K562 (cell line): ENCODE data around the gene CEP135. TPM values are rescaled to one million over a fixed set of nuclear protein-coding genes. Genes with fewer than 3 reads are reported as not detected.
A peak's percentile ranks its signal among the peaks of the same experiment; 100 is the strongest.

Source experiments
- ATAC-seq: fragments of 200-7000 bp; cut with Tn5 transposase; 3 replicates; pipeline ENCODE4 v1.9.1; 2020; ENCODE audit warnings: moderate library complexity
- BruUV-seq: library from RNA; stranded (reverse); fragments of 400-500 nt; replicated peaks from 2 replicates; lab custom pipeline; 2021; lab: Mats Ljungman, UMichigan
- CTCF ChIA-PET: fragments of 300-600 bp; formaldehyde crosslinking; extraction: SDS; loops from one replicate; lab custom pipeline; 2021; ENCODE audit warnings: low intra/inter-chr PET ratio; lab: Yijun Ruan, JAX
- POLR2A ChIA-PET: fragments of 300-600, 350-650 bp; sonication (Branson Sonifier 250); formaldehyde crosslinking; extraction: SDS; loops from one replicate; lab custom pipeline; 2021; ENCODE audit warnings: antibody characterized with exemption, inconsistent platforms; lab: Yijun Ruan, JAX
- DNase-seq, 4 experiments: peaks; one replicate each; pipeline versions ENCODE4 v3.0.0 to v3.0.0-alpha.2; 2011 to 2018; ENCODE audit warnings: low spot score in 3 of 4, mixed read lengths in 3 of 4; ENCODE audit errors: extremely low read depth in 1 of 4
- FAIRE-seq: peaks from 2 replicates; lab custom pipeline; 2011; peaks lifted over from hg19 to GRCh38; lab: Jason Lieb, UNC
- H2AFZ ChIP-seq: 2 replicates; pipeline ENCODE4 v1.6.0; 2011; ENCODE audit warnings: low read depth, low read length, control low read depth, inconsistent platforms
- H3K27ac ChIP-seq: fragments of 200-600 bp; 3 replicates; pipeline ENCODE4 v1.8.0; 2011; ENCODE audit warnings: low read depth, mild to moderate bottlenecking, control low read depth, inconsistent platforms, low read length, moderate library complexity, mixed read lengths; ENCODE audit errors: extremely low read depth
- H3K27me3 ChIP-seq, 2 experiments: fragments of 300-600 bp in 1 of 2; 2 replicates in 1 of 2; 3 replicates in 1 of 2; pipeline versions ENCODE4 v1.6.0 to v1.8.0; 2011; ENCODE audit warnings: inconsistent platforms in 2 of 2, low read length in 2 of 2, mild to moderate bottlenecking in 1 of 2, mixed read lengths in 1 of 2, moderate library complexity in 1 of 2; ENCODE audit not compliant: control insufficient read depth in 2 of 2, insufficient read depth in 2 of 2
- H3K36me3 ChIP-seq: fragments of 300-600 bp; 3 replicates; pipeline ENCODE4 v1.8.0; 2011; ENCODE audit warnings: mild to moderate bottlenecking, low read length, inconsistent platforms; ENCODE audit not compliant: control insufficient read depth, insufficient read depth
- H3K4me1 ChIP-seq, 2 experiments: fragments of 200-600 bp in 1 of 2; replicated peaks in 1 of 2; 2 replicates in 1 of 2; 3 replicates in 1 of 2; pipeline versions ENCODE4 v1.5.1 to v1.8.0; 2011; ENCODE audit warnings: inconsistent platforms in 2 of 2, low read length in 2 of 2, mild to moderate bottlenecking in 1 of 2, mixed read lengths in 1 of 2, moderate library complexity in 1 of 2; ENCODE audit not compliant: control insufficient read depth in 2 of 2, insufficient read depth in 2 of 2
- H3K4me2 ChIP-seq: 2 replicates; pipeline ENCODE4 v1.6.1; 2011; ENCODE audit warnings: low read length, control low read depth, inconsistent platforms, mixed read lengths; ENCODE audit not compliant: insufficient read depth
- H3K4me3 ChIP-seq: fragments of 200-600 bp; sonication (generic), shearing (Covaris generic); 2 replicates; pipeline ENCODE4 v1.5.1; 2016; ENCODE audit warnings: control low read depth, inconsistent platforms
- H3K79me2 ChIP-seq: fragments of 200-600 bp; 3 replicates; pipeline ENCODE4 v1.8.0; 2011; ENCODE audit warnings: low read length, inconsistent platforms; ENCODE audit not compliant: control insufficient read depth, insufficient read depth
- H3K9ac ChIP-seq, 2 experiments: 2 replicates each; pipeline versions ENCODE4 v1.6.0 to v1.6.1; 2011; ENCODE audit warnings: low read depth in 2 of 2, low read length in 2 of 2, control low read depth in 1 of 2, inconsistent platforms in 1 of 2, mild to moderate bottlenecking in 1 of 2, mixed read lengths in 1 of 2; ENCODE audit not compliant: insufficient read depth in 1 of 2
- H3K9me1 ChIP-seq: one replicate; pipeline ENCODE4 v1.6.0; 2011; ENCODE audit warnings: inconsistent platforms, mild to moderate bottlenecking, low read length, moderate library complexity; ENCODE audit not compliant: control insufficient read depth, insufficient read depth
- H3K9me3 ChIP-seq: replicated peaks from 2 replicates; pipeline ENCODE4 v1.5.1; 2011; ENCODE audit warnings: low read depth, low read length, inconsistent platforms; ENCODE audit not compliant: control insufficient read depth, insufficient read depth
- H4K20me1 ChIP-seq: replicated peaks from 2 replicates; pipeline ENCODE4 v1.6.1; 2011; ENCODE audit warnings: low read length, inconsistent platforms, mixed read lengths; ENCODE audit not compliant: control insufficient read depth, insufficient read depth
- ADNP ChIP-seq: fragments of 200-800 bp; sonication (Bioruptor generic); IDR thresholded peaks from 2 replicates; pipeline ENCODE4 v1.6.1; 2016; ENCODE audit warnings: missing genetic modification characterization, missing compliant biosample characterization
- BCOR ChIP-seq: fragments of 450-650 bp; IDR thresholded peaks from 2 replicates; pipeline ENCODE4 v1.6.1; 2016
- CBX8 ChIP-seq: fragments of 200-600 bp; sonication (generic); IDR thresholded peaks from 2 replicates; pipeline ENCODE4 v1.6.1; 2012; ENCODE audit warnings: borderline replicate concordance, mixed run types, low read depth, mild to moderate bottlenecking, moderate library complexity, mixed read lengths, low read length, control low read depth, inconsistent platforms; ENCODE audit not compliant: poor library complexity, severe bottlenecking; ENCODE audit errors: extremely low read depth
- CREBBP ChIP-seq: IDR thresholded peaks from one replicate; pipeline ENCODE4 v1.6.1; 2012; ENCODE audit warnings: low read depth, mild to moderate bottlenecking, control low read depth, inconsistent platforms, low read length
- GABPB1 ChIP-seq: sonication (generic); formaldehyde crosslinking; IDR thresholded peaks from 2 replicates; pipeline ENCODE4 v1.8.0; 2022; ENCODE audit warnings: mild to moderate bottlenecking, missing genetic modification reagents
- HSF4 ChIP-seq: fragments of 250-450 bp; sonication (Bioruptor Pico); IDR thresholded peaks from 2 replicates; pipeline ENCODE4 v2.1.2; 2022; ENCODE audit warnings: mild to moderate bottlenecking, moderate library complexity, borderline replicate concordance
- L3MBTL2 ChIP-seq: fragments of 450-650 bp; IDR thresholded peaks from 2 replicates; pipeline ENCODE4 v1.6.1; 2016; ENCODE audit warnings: mild to moderate bottlenecking, moderate library complexity
- RBM25 ChIP-seq: fragments of 200-400 bp; formaldehyde crosslinking; IDR thresholded peaks from 2 replicates; pipeline ENCODE4 v1.6.1; 2018; ENCODE audit warnings: low read length, low read depth, moderate library complexity; ENCODE audit not compliant: severe bottlenecking
- SMAD2 ChIP-seq: fragments of 150-350 bp; IDR thresholded peaks from 2 replicates; pipeline ENCODE4 v1.6.1; 2014; ENCODE audit warnings: low read depth, mild to moderate bottlenecking, low read length
- ZFP30 ChIP-seq: fragments of 250-450 bp; sonication (Bioruptor Pico); IDR thresholded peaks from 2 replicates; pipeline ENCODE4 v1.8.0; 2022; ENCODE audit warnings: moderate library complexity, mild to moderate bottlenecking, inconsistent platforms, borderline replicate concordance
- ZFP36 ChIP-seq: fragments of 150-350 bp; IDR thresholded peaks from 2 replicates; pipeline ENCODE4 v1.6.1; 2018; ENCODE audit warnings: low read length, low read depth; ENCODE audit not compliant: partially characterized antibody
- WGBS: fragments of 100-300 bp; shearing (Covaris generic); methylation state at CpG from one replicate; pipeline ENCODE4 v1.1.6; 2016; ENCODE audit warnings: low coverage, mixed read lengths; ENCODE audit not compliant: insufficient coverage; ENCODE audit errors: missing lambda C conversion rate; 5-methylcytosine and 5-hydroxymethylcytosine counted together
- in situ Hi-C: fragments of 300-500 bp; cut with MboI; formaldehyde crosslinking; loops from 4 replicates; pipeline ENCODE4 v1.15.0; 2018; ENCODE audit warnings: inconsistent platforms, mixed read lengths
- intact Hi-C: fragments of 100-400 bp; cut with micrococcal nuclease; formaldehyde crosslinking; loops from 2 replicates; pipeline ENCODE4 v1.14.2; 2022
- polyA plus RNA-seq, 8 experiments: library from polyadenylated mRNA; depleted of rRNA in 4 of 8; stranded (reverse) in 5 of 8; unstranded in 3 of 8; fragments of >200 nt; fragmentation: Nextera tagmentation in 2 of 8; fragmentation: Illumina TruSeq in 1 of 8; extraction: Ambion mirVana in 2 of 8; extraction: Trizol in 1 of 8; gene quantifications; 2 replicates each; pipeline versions ENCODE4 v1.2.1 to v1.2.3, GENCODE V29; 2011 to 2014; ENCODE audit warnings: inconsistent platforms in 1 of 8, missing spikeins in 1 of 8
- total RNA-seq, 7 experiments: library from RNA; depleted of rRNA in 6 of 7; stranded (reverse); fragments of >200 nt in 6 of 7; fragmentation: Illumina TruSeq in 2 of 7; extraction: Trizol in 2 of 7; gene quantifications; 2 replicates each; pipeline versions ENCODE4 v1.2.1 to v1.2.3, GENCODE V29; 2011 to 2021; ENCODE audit warnings: low replicate concordance in 1 of 7

Gene CEP135
- total and polyA plus RNA-seq, 9 of the 15 experiments (the other 6 are each of a cell fraction or from before 2014, with no cell fraction given) = 3.1 to 18.9 (median 15.3) TPM

DNA sequence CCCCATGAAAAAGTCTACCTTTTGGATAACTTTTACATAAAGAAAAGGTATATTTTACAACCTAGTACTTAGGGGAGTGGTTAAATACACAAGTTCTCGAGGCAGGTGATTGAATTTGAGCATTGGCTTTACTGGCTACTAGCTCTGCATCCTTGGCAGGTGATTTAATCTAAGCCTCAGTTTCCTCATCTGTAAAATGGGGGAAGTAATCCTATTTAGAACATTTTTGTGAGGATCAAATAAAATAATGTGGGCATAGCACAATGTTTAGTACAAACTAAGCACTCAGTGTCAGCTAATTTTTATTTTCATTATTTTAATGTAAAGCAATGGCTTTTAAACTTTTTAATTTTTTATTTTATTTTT lies 102.9 kb downstream of the CEP135 start:
- POLR2A ChIA-PET = no interaction called here
- ATAC-seq = no peak
- CTCF ChIA-PET = no interaction called here
- BruUV-seq = no TSS peak
- Histone ChIP-seq H3K27me3 (peaks cover 14 to 17% of the 10 kb centered on the region in 2 experiments), H3K4me3 (no peak overlapping the region), H3K9me1 (no peaks in the 10 kb centered on the region), H3K4me2 (no peak overlapping the region), H4K20me1 (no peaks in the 10 kb centered on the region), H3K9ac (no peak overlapping the region), H2AFZ (no peak overlapping the region), H3K79me2 (no peaks in the 10 kb centered on the region), H3K36me3 (no peaks in the 10 kb centered on the region), H3K9me3 (no peaks in the 10 kb centered on the region), H3K27ac (no peak overlapping the region), H3K4me1 (peaks cover 0 to 16% of the 10 kb centered on the region in 2 experiments; a peak in 3 of 5 replicates)
- in situ Hi-C loops (no loop called here), intact Hi-C loops (no loop called here)
- DNase-seq = no peak
- WGBS = 0% methylated on average over 1 of the region's 1 CpG
- TF ChIP-seq BCOR = peak; percentile 40; the same call in 1 of the 2 replicates
- no peak for TF ChIP-seq CREBBP
- TF ChIP-seq ZFP36 = no peak
- TF ChIP-seq HSF4 (CRISPR knock-in tag) = no peak
- TF ChIP-seq ADNP = 0 out of 2 replicates have a peak, but pooled peaks have one; percentile 30
- TF ChIP-seq SMAD2 = no peak
- TF ChIP-seq L3MBTL2 = no peak
- peak; percentile 85 for TF ChIP-seq RBM25
- no peak for FAIRE-seq

DNA sequence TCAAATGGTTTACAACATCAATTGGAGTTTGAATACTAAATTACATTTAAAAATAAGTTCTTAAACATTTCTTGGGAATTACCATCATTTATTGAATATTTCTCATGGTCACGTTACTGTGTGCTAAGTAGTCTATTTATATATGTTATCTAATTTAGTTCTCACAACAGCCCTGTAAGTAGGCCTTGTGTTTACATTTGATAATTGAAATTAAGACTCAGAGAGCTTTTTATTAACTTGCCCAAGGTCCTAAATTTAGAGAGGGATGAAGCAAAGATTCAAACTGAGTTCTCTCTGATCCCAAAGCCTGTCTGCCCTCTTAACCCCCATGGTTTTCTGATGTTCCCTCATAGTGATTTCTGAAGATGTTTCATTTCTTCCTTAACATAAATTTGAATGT lies 103.7 kb downstream of the CEP135 start:
- H3K27me3 ChIP-seq = peaks cover 14 to 17% of the 10 kb centered on the region in 2 experiments
- BruUV-seq = no TSS peak
- ChIA-PET CTCF (no interaction called here), POLR2A (no interaction called here)
- no peaks in the 10 kb centered on the region for H3K36me3 ChIP-seq
- DNase-seq (no peak), FAIRE-seq (no peak), ATAC-seq (no peak)
- H3K9me1 ChIP-seq = no peaks in the 10 kb centered on the region
- WGBS = 5% methylated on average over 1 of the region's 1 CpG
- intact Hi-C loops (no loop called here), in situ Hi-C loops (no loop called here)
- H3K27ac ChIP-seq = no peak overlapping the region
- no peaks in the 10 kb centered on the region for H3K9me3 ChIP-seq
- H3K4me2 ChIP-seq = no peak overlapping the region
- peaks cover 0 to 16% of the 10 kb centered on the region in 2 experiments; a peak in 3 of 5 replicates for H3K4me1 ChIP-seq
- no peaks in the 10 kb centered on the region for H3K79me2 ChIP-seq
- H4K20me1 ChIP-seq = no peaks in the 10 kb centered on the region
- H3K4me3 ChIP-seq = no peak overlapping the region
- H3K9ac ChIP-seq = no peak overlapping the region
- no peak overlapping the region for H2AFZ ChIP-seq
- no peak for TF ChIP-seq GABPB1
- TF ChIP-seq ZFP30 (CRISPR knock-in tag) = no peak
- peak; percentile 41 for TF ChIP-seq CBX8
